T follicular helper cell (primary cell): ENCODE data around the gene AGER.
"Not testable (repeated sequence)": the region's sequence is repeated elsewhere in the genome, so short reads cannot be mapped to it uniquely, and the experiment has no call there.

Experiments used
- DNase-seq: peaks from one replicate; pipeline ENCODE4 v3.0.0-alpha.2; 2020; ENCODE audit warnings: low read depth
- total RNA-seq, 2 experiments: gene quantifications; one replicate each; lab custom pipeline; 2026; lab: John Stamatoyannopoulos, UW

Gene AGER
- 4.1 to 13.0 reads per million in 2 experiments for total RNA-seq

- no peak for DNase-seq
These were observed at the start of gene AGER for GRCh38 chr6:32184084-32184640. Gene AGER, minus strand, starts transcription at chr6:32184253. Its CDS starts 31 bp downstream, at chr6:32184222.

- no peak for DNase-seq
These were observed 42.4 kb upstream of the AGER start for GRCh38 chr6:32226434-32226833.

- DNase-seq: no peak
These were observed 40.6 kb upstream of the AGER start for GRCh38 chr6:32224696-32225095.

- no peak for DNase-seq
These were observed 39.5 kb upstream of the AGER start, which contains the start of gene NOTCH4 for GRCh38 chr6:32223258-32224235. Gene NOTCH4, minus strand, starts transcription at chr6:32224067. Its CDS starts 139 bp downstream, at chr6:32223928.

- no peak for DNase-seq
These were observed 38.5 kb upstream of the AGER start for GRCh38 chr6:32222333-32223230.

GRCh38 chr6:32220021-32220420 lies 36.0 kb upstream of the AGER start:
- DNase-seq: no peak

- no peak for DNase-seq
These were observed 34.1 kb upstream of the AGER start for GRCh38 chr6:32218167-32218566.

GRCh38 chr6:32216998-32217397 lies 32.9 kb upstream of the AGER start:
- no peak for DNase-seq

- DNase-seq: no peak
These were observed 32.2 kb upstream of the AGER start for GRCh38 chr6:32216285-32216684.

GRCh38 chr6:32215617-32216016 lies 31.6 kb upstream of the AGER start:
- no peak for DNase-seq

- no peak for DNase-seq
These were observed 30.1 kb upstream of the AGER start for GRCh38 chr6:32214126-32214525.

GRCh38 chr6:32213649-32214048 lies 29.6 kb upstream of the AGER start:
- no peak for DNase-seq

- no peak for DNase-seq
These were observed 28.2 kb upstream of the AGER start for GRCh38 chr6:32212076-32212760.

GRCh38 chr6:32211432-32211831 lies 27.4 kb upstream of the AGER start:
- DNase-seq: not testable (repeated sequence)

- no peak for DNase-seq
These were observed 26.1 kb upstream of the AGER start for GRCh38 chr6:32210191-32210601.

GRCh38 chr6:32208996-32209395 lies 24.9 kb upstream of the AGER start:
- no peak for DNase-seq

GRCh38 chr6:32204268-32204715 lies 20.2 kb upstream of the AGER start:
- DNase-seq: no peak

GRCh38 chr6:32203426-32204267 lies 19.6 kb upstream of the AGER start:
- DNase-seq: no peak

GRCh38 chr6:32202186-32202585 lies 18.1 kb upstream of the AGER start:
- no peak for DNase-seq

- DNase-seq: no peak
These were observed 16.8 kb upstream of the AGER start for GRCh38 chr6:32200711-32201475.
